Spleen (tissue), 11 donors: ENCODE results near the gene IPO4. TPM values are rescaled to one million over a fixed set of nuclear protein-coding genes. Genes with fewer than 3 reads are reported as not detected.

Experiments
- DNase-seq: peaks from one replicate; pipeline ENCODE4 v3.0.0-alpha.2; 2020
- H3K27ac ChIP-seq, 8 donors: fragments of 200-600 bp; sonication (generic) in 7 of 8; 1 replicate in 4 of 8; 2 replicates in 4 of 8; pipeline versions ENCODE4 v1.5.0 to v1.8.0; 2016 to 2021; ENCODE audit warnings: inconsistent platforms in 4 of 8, mild to moderate bottlenecking in 4 of 8, moderate library complexity in 1 of 8
- H3K27me3 ChIP-seq, 7 donors: fragments of 200-600 bp; sonication (generic) in 6 of 7; replicated peaks in 1 of 7; 1 replicate in 4 of 7; 2 replicates in 3 of 7; pipeline versions ENCODE4 v1.5.0 to v1.8.0; 2016 to 2021; ENCODE audit warnings: inconsistent platforms in 3 of 7, mild to moderate bottlenecking in 1 of 7
- H3K36me3 ChIP-seq, 6 donors: fragments of 200-600 bp; sonication (generic) in 5 of 6; 1 replicate in 4 of 6; 2 replicates in 2 of 6; pipeline versions ENCODE4 v1.5.0 to v1.8.0; 2016 to 2021; ENCODE audit warnings: inconsistent platforms in 2 of 6
- H3K4me1 ChIP-seq, 6 donors: fragments of 200-600 bp; sonication (generic) in 5 of 6; 1 replicate in 3 of 6; 2 replicates in 3 of 6; pipeline versions ENCODE4 v1.5.0 to v1.8.0; 2016 to 2021; ENCODE audit warnings: inconsistent platforms in 3 of 6
- H3K4me3 ChIP-seq, 8 donors: fragments of 200-600 bp; sonication (generic) in 7 of 8; 1 replicate in 4 of 8; 2 replicates in 4 of 8; pipeline versions ENCODE4 v1.5.0 to v1.8.0; 2016 to 2021; ENCODE audit warnings: inconsistent platforms in 4 of 8, mild to moderate bottlenecking in 4 of 8, moderate library complexity in 2 of 8
- H3K9me3 ChIP-seq, 8 donors: fragments of 200-600 bp; sonication (generic) in 7 of 8; 1 replicate in 4 of 8; 2 replicates in 4 of 8; pipeline versions ENCODE4 v1.5.0 to v1.8.0; 2016 to 2021; ENCODE audit warnings: inconsistent platforms in 4 of 8
- CTCF ChIP-seq, 11 experiments: fragments of 200-600 bp in 7 of 11; fragments of 450-650 bp in 4 of 11; sonication (generic) in 4 of 11; IDR thresholded peaks in 8 of 11; conservative IDR thresholded peaks in 3 of 11; 1 replicate in 7 of 11; 2 replicates in 4 of 11; pipeline versions ENCODE4 v1.4.0 to v1.8.0; 2016 to 2021; ENCODE audit warnings: antibody characterized with exemption in 11 of 11, inconsistent platforms in 4 of 11, mild to moderate bottlenecking in 1 of 11
- POLR2A ChIP-seq, 3 donors: fragments of 450-650 bp; IDR thresholded peaks; one replicate each; pipeline ENCODE4 v1.5.1; 2017; ENCODE audit warnings: antibody characterized with exemption in 3 of 3, mild to moderate bottlenecking in 1 of 3
- POLR2AphosphoS5 ChIP-seq, 3 donors: sonication (generic); formaldehyde crosslinking; IDR thresholded peaks; one replicate each; pipeline ENCODE4 v1.5.1; 2017; ENCODE audit warnings: antibody characterized with exemption in 3 of 3
- WGBS, 5 donors: extraction: QIAGEN DNeasy Blood & Tissue Kit in 3 of 5; methylation state at CpG; one replicate each; pipeline versions ENCODE4 v1.1.5 to v1.1.7; 2013 to 2018; 5-methylcytosine and 5-hydroxymethylcytosine counted together
- intact Hi-C: fragments of 100-400 bp; cut with DNase I; formaldehyde crosslinking; loops from one replicate; pipeline ENCODE4 v1.15.0; 2023; ENCODE audit warnings: low total_unique reads
- polyA plus RNA-seq, 3 donors: library from polyadenylated mRNA; stranded (reverse); fragments of 200-250 nt; gene quantifications; one replicate each; pipeline ENCODE4 v1.2.1, GENCODE V29; 2013
- total RNA-seq, 7 donors: library from RNA; depleted of rRNA in 3 of 7; stranded (reverse); fragments of >200 nt in 3 of 7; fragmentation: NEBNext Ultra II Directional in 4 of 7; extraction: Animal tissue kit (Norgen Biotek cat#: 25700) in 4 of 7; gene quantifications; one replicate each; pipeline versions ENCODE4 v1.1.0 to v1.2.1, GENCODE V29; 2016 to 2021
- donor health status: healthy with polysubstance abuse.
- donor health status: DM: no; HTN: no; CAD: no; lungs with moderate emphysema.
- donor health status: DM: no; HTN: no; CAD: no.
- donor health status: Bipolar disorder and iron deficiency.
- donor health status: healthy.
- donor health status: DM: no; HTN: no; CAD: no.
- donor health status: DM: yes; HTN: yes; CAD: no.

IPO4 gene
- total and polyA plus RNA-seq, 10 donors = 10.0 to 49.7 (median 21.5) TPM

- DNase-seq = peak; percentile 94
- Histone ChIP-seq H3K27me3 (no peaks in the 10 kb centered on the region), H3K4me3 (peak within 1 kb of the TSS; percentile 34 to 72 (median 49)), H3K36me3 (peaks cover 0 to 86% (median 46%) of the 10 kb centered on the region in 6 donors), H3K9me3 (no peaks in the 10 kb centered on the region), H3K4me1 (peaks cover 6 to 52% (median 31%) of the 10 kb centered on the region in 6 donors), H3K27ac (peak within 1 kb of the TSS in 6 of 8 donors; percentile 35 to 77 (median 64))
- TF ChIP-seq POLR2A (IDR thresholded peaks at IDR 0.05) = no peak
- no peak for TF ChIP-seq CTCF (IDR thresholded peaks at IDR 0.05 in 8 of 11, conservative IDR thresholded peaks at IDR 0.05 in 3 of 11)
- peak; percentile 77 to 90 (median 77) for TF ChIP-seq POLR2AphosphoS5 (IDR thresholded peaks at IDR 0.05)
- intact Hi-C loops = no loop called here
- 7 to 16% (median 13%) methylated on average over 28 to 63 of the region's 63 CpGs for WGBS, 5 donors
These were observed 17.0 kb downstream of the IPO4 start, which contains the start of gene REC8 for GRCh38 chr14:24171422-24172260. Gene REC8, plus strand, starts transcription at chr14:24172080. Its CDS starts 473 bp downstream, at chr14:24172553.

DNA sequence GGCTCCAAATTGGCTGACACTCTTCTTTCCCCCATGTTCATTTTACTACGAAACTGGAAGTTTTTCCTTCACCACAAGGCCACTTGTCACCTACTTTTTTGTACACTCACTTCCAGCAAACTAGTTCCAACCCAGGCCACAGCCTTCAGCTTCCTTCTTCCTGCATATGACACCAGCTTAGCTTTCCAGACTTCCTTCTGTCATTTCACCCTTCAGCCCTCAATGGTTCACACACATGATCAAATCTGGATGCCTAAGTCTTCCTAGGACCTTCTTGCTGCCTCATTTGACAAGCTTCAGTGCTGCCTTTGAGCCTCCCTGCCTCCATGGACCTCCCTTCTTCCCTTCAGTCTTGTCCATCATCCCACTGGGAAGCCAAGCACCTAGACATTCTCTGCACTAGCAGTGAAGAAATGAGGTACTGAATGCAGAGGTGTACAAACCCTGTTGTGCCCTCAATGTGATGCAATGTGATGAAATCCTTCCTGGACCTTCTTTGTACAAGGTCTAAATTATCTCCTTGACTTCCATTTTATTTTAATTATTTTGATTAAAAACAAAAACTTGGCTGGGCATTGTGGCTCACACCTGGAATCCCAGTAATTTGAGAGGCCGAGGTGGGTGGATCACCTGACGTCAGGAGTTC lies 21.0 kb downstream of the IPO4 start:
- H3K36me3 ChIP-seq = peaks cover 30 to 86% (median 71%) of the 10 kb centered on the region in 6 donors
- 66 to 82% (median 70%) methylated on average over 3 of the region's 3 CpGs for WGBS, 5 donors
- peak overlapping the region in 7 of 8 donors; percentile 17 to 99 (median 63) for H3K27ac ChIP-seq
- H3K27me3 ChIP-seq = no peaks in the 10 kb centered on the region
- intact Hi-C loops = no loop called here
- H3K4me3 ChIP-seq = peak overlapping the region in 1 of 8 donors; percentile 11
- DNase-seq = peak; percentile 27
- H3K9me3 ChIP-seq = no peaks in the 10 kb centered on the region
- H3K4me1 ChIP-seq = peaks cover 24 to 85% (median 67%) of the 10 kb centered on the region in 6 donors
- peak in 1 of 3 donors; percentile 64 for TF ChIP-seq POLR2AphosphoS5 (IDR thresholded peaks at IDR 0.05)
- TF ChIP-seq CTCF (IDR thresholded peaks at IDR 0.05 in 8 of 11, conservative IDR thresholded peaks at IDR 0.05 in 3 of 11) = no peak

DNA sequence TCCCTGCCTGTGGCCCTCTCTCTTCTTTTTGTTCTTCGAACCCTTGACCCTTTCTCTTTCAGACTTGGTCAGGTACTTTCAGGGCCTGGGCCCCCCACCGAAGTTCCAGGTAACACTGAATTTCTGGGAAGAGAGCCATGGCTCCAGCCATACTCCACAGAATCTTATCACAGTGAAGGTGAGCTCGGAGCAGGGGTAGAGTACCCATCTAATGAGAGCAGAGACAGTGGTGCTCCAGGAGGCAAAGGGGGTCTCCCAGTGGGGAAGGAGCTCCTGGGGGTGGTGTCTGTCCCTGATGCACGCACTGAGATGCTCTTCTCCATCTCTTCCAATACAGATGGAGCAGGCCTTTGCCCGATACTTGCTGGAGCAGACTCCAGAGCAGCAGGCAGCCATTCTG lies 22.8 kb downstream of the IPO4 start:
- intact Hi-C loops = no loop called here
- H3K4me1 ChIP-seq = peaks cover 25 to 80% (median 61%) of the 10 kb centered on the region in 6 donors
- WGBS, 5 donors = 95 to 97% (median 95%) methylated on average over 5 of the region's 5 CpGs
- TF ChIP-seq POLR2A (IDR thresholded peaks at IDR 0.05) = no peak
- no peak for TF ChIP-seq CTCF (IDR thresholded peaks at IDR 0.05 in 8 of 11, conservative IDR thresholded peaks at IDR 0.05 in 3 of 11)
- no peak for TF ChIP-seq POLR2AphosphoS5 (IDR thresholded peaks at IDR 0.05)
- no peaks in the 10 kb centered on the region for H3K9me3 ChIP-seq
- H3K36me3 ChIP-seq = peaks cover 30 to 91% (median 73%) of the 10 kb centered on the region in 6 donors
- no peaks in the 10 kb centered on the region for H3K27me3 ChIP-seq
- no peak overlapping the region for H3K4me3 ChIP-seq
- H3K27ac ChIP-seq = peak overlapping the region in 5 of 8 donors; percentile 17 to 99 (median 95)
- DNase-seq = no peak
